Liver (tissue), 3 donors: Measurements from ENCODE around the gene HSD11B1L.

ENCODE experiments used
- EGR1 ChIP-seq, 2 donors: IDR thresholded peaks; 2 replicates each; pipeline ENCODE4 v1.6.1; 2016 to 2018; ENCODE audit warnings: antibody characterized with exemption in 2 of 2, low read depth in 2 of 2
- FOXA1 ChIP-seq: IDR thresholded peaks from 2 replicates; pipeline ENCODE4 v1.6.1; 2016; ENCODE audit warnings: antibody characterized with exemption
- FOXA2 ChIP-seq: IDR thresholded peaks from 2 replicates; pipeline ENCODE4 v1.6.1; 2016; ENCODE audit warnings: antibody characterized with exemption
- GABPA ChIP-seq, 2 donors: IDR thresholded peaks in 1 of 2; conservative IDR thresholded peaks in 1 of 2; 2 replicates each; pipeline ENCODE4 v1.6.1; 2016; ENCODE audit warnings: antibody characterized with exemption in 2 of 2, mild to moderate bottlenecking in 1 of 2, moderate library complexity in 1 of 2
- RAD21 ChIP-seq, 2 donors: IDR thresholded peaks; 2 replicates each; pipeline ENCODE4 v1.6.1; 2016; ENCODE audit warnings: antibody characterized with exemption in 2 of 2, mild to moderate bottlenecking in 2 of 2
- RXRA ChIP-seq, 2 donors: IDR thresholded peaks; 2 replicates each; pipeline ENCODE4 v1.6.1; 2017 to 2018; ENCODE audit warnings: antibody characterized with exemption in 2 of 2, mild to moderate bottlenecking in 1 of 2
- SP1 ChIP-seq: IDR thresholded peaks from 2 replicates; pipeline ENCODE4 v1.6.1; 2018; ENCODE audit warnings: antibody characterized with exemption, mild to moderate bottlenecking
- TAF1 ChIP-seq: conservative IDR thresholded peaks from 2 replicates; pipeline ENCODE4 v1.6.1; 2016; ENCODE audit warnings: antibody characterized with exemption, mild to moderate bottlenecking
- TF ChIP-seq, protein P1 (sequence below): fragments of 150-350 bp; IDR thresholded peaks from 2 replicates; pipeline ENCODE4 v1.5.1; 2017; ENCODE audit warnings: improper control_type of control experiment, low read depth, low read length; ENCODE audit not compliant: missing input control
- TF ChIP-seq, protein P2 (sequence below): IDR thresholded peaks from 2 replicates; pipeline ENCODE4 v1.6.1; 2016; ENCODE audit warnings: antibody characterized with exemption
- TF ChIP-seq, protein P3 (sequence below): IDR thresholded peaks from 2 replicates; pipeline ENCODE4 v1.6.1; 2016; ENCODE audit warnings: antibody characterized with exemption
- donor health status: healthy.
- donor health status: healthy.

DNA sequence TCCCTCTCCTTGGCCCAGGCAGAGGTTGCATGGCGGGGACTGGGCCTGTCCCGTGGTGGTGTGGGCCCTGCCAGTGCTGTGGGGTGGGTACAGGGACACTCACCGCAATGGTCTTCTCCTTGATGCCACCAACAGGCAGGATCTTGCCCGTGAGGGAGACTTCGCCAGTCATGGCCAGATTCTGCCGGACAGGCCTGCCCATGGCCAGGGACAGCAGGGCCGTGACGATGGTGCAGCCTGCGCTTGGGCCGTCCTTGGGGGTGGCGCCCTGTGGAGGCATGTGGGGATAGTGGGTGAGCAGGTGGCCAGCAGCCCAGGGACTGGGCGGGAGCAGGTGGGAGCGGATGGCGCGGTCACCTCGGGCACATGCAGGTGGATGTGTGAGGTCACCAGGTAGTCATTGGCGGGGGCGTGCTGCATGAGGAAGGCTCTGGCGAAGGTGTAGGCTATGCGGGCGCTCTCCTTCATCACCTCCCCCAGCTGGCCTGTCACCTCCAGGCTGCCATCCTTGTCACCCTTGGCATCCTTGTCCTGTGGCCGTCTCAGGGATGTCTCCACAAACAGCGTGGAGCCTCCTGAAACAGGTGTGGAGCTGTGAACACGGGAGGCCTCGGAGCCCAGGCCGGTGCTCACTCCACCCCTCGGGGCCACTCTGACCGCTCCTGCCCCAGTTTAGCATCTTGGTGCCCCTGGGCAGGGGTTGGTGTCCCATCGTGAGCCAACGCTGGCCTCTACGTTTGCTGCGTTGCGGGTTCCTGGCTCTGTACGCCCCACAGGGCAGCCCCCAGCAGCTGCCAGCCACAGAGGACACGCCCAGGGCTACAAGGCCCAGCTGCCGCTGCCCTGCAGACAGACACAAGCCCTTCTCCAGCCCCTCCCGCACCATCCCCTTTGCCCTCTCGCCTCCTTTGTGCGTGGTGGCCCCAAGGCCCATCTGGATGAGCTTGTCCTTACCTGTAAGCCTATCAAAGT is 12.7 kb downstream of the HSD11B1L start:
- TF ChIP-seq SP1 (no peak), GABPA (IDR thresholded peaks at IDR 0.05 in 1 of 2, conservative IDR thresholded peaks at IDR 0.05 in 1 of 2) (no peak), FOXA1 (no peak), EGR1 (IDR thresholded peaks at IDR 0.05; ENCODE audit: low read depth in 2 of 2) (no peak), FOXA2 (no peak), RAD21 (IDR thresholded peaks at IDR 0.05) (no peak), TAF1 (no peak), RXRA (IDR thresholded peaks at IDR 0.05) (no peak)
- TF ChIP-seq, protein P1, sequence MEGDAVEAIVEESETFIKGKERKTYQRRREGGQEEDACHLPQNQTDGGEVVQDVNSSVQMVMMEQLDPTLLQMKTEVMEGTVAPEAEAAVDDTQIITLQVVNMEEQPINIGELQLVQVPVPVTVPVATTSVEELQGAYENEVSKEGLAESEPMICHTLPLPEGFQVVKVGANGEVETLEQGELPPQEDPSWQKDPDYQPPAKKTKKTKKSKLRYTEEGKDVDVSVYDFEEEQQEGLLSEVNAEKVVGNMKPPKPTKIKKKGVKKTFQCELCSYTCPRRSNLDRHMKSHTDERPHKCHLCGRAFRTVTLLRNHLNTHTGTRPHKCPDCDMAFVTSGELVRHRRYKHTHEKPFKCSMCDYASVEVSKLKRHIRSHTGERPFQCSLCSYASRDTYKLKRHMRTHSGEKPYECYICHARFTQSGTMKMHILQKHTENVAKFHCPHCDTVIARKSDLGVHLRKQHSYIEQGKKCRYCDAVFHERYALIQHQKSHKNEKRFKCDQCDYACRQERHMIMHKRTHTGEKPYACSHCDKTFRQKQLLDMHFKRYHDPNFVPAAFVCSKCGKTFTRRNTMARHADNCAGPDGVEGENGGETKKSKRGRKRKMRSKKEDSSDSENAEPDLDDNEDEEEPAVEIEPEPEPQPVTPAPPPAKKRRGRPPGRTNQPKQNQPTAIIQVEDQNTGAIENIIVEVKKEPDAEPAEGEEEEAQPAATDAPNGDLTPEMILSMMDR: no peak
- TF ChIP-seq, protein P2, sequence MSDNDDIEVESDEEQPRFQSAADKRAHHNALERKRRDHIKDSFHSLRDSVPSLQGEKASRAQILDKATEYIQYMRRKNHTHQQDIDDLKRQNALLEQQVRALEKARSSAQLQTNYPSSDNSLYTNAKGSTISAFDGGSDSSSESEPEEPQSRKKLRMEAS: no peak
- TF ChIP-seq, protein P3, sequence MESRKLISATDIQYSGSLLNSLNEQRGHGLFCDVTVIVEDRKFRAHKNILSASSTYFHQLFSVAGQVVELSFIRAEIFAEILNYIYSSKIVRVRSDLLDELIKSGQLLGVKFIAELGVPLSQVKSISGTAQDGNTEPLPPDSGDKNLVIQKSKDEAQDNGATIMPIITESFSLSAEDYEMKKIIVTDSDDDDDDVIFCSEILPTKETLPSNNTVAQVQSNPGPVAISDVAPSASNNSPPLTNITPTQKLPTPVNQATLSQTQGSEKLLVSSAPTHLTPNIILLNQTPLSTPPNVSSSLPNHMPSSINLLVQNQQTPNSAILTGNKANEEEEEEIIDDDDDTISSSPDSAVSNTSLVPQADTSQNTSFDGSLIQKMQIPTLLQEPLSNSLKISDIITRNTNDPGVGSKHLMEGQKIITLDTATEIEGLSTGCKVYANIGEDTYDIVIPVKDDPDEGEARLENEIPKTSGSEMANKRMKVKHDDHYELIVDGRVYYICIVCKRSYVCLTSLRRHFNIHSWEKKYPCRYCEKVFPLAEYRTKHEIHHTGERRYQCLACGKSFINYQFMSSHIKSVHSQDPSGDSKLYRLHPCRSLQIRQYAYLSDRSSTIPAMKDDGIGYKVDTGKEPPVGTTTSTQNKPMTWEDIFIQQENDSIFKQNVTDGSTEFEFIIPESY: no peak
